Kidney (tissue), 14 donors: ENCODE data around the gene SYT3. TPM values are rescaled to one million over a fixed set of nuclear protein-coding genes. Genes with fewer than 3 reads are reported as not detected.

Experiments used
- DNase-seq, 5 donors: peaks; one replicate each; pipeline ENCODE4 v3.0.0-alpha.2; 2013 to 2020
- FAIRE-seq: peaks from 2 replicates; lab custom pipeline; 2012; peaks lifted over from hg19 to GRCh38; lab: Jason Lieb, UNC
- H3K27ac ChIP-seq, 2 donors: one replicate each; pipeline ENCODE4 v1.7.0; 2013; ENCODE audit warnings: low read depth in 2 of 2, low read length in 2 of 2, inconsistent platforms in 1 of 2
- H3K27me3 ChIP-seq: one replicate; pipeline ENCODE4 v1.7.1; 2013; ENCODE audit warnings: low read length, inconsistent platforms; ENCODE audit not compliant: control insufficient read depth, insufficient read depth
- H3K36me3 ChIP-seq, 3 donors: one replicate each; pipeline versions ENCODE4 v1.7.0 to v1.7.1; 2013; ENCODE audit warnings: low read length in 3 of 3, control low read depth in 1 of 3, inconsistent platforms in 1 of 3; ENCODE audit not compliant: insufficient read depth in 3 of 3, control insufficient read depth in 2 of 3
- H3K4me1 ChIP-seq, 3 donors: one replicate each; pipeline versions ENCODE4 v1.7.0 to v1.7.1; 2013; ENCODE audit warnings: low read length in 3 of 3, inconsistent platforms in 1 of 3, low read depth in 1 of 3; ENCODE audit not compliant: control insufficient read depth in 2 of 3, insufficient read depth in 2 of 3
- H3K4me3 ChIP-seq, 3 donors: one replicate each; pipeline versions ENCODE4 v1.7.0 to v1.8.1; 2013; ENCODE audit warnings: low read length in 3 of 3, control low read depth in 1 of 3, inconsistent platforms in 1 of 3
- H3K9ac ChIP-seq, 3 donors: one replicate each; pipeline versions ENCODE4 v1.7.0 to v1.7.1; 2013; ENCODE audit warnings: low read length in 3 of 3, control low read depth in 1 of 3, inconsistent platforms in 1 of 3
- H3K9me3 ChIP-seq, 3 donors: one replicate each; pipeline versions ENCODE4 v1.7.0 to v1.7.1; 2013; ENCODE audit warnings: low read length in 3 of 3, control low read depth in 1 of 3, inconsistent platforms in 1 of 3; ENCODE audit not compliant: control insufficient read depth in 2 of 3, insufficient read depth in 1 of 3
- intact Hi-C: fragments of 100-400 bp; cut with DNase I; formaldehyde crosslinking; loops from one replicate; pipeline ENCODE4 v1.11.1; 2022
- polyA plus RNA-seq: library from polyadenylated mRNA; stranded (reverse); fragments of 350-450 nt; fragmentation: Illumina TruSeq; extraction: RNeasy Lipid Tissue Mini Kit (QIAGEN cat#74804); gene quantifications from one replicate; pipeline ENCODE4 v1.2.3, GENCODE V29; 2014; ENCODE audit warnings: low read depth, low replicate concordance; ENCODE audit not compliant: insufficient read depth
- total RNA-seq: library from RNA; stranded (reverse); fragmentation: NEBNext Ultra II Directional; extraction: Animal tissue kit (Norgen Biotek cat#: 25700); gene quantifications from one replicate; pipeline ENCODE4 v1.2.1, GENCODE V29; 2021
- TF ChIP-seq, protein P1 (sequence below): IDR thresholded peaks from 3 replicates; pipeline ENCODE4 v1.5.1; 2012; ENCODE audit warnings: mild to moderate bottlenecking, moderate library complexity, borderline replicate concordance; ENCODE audit not compliant: insufficient read depth; ENCODE audit errors: extremely low read depth
- donor health status: control.
- donor health status: control.
- donor health status: control.
- donor health status: control.
- donor health status: control.
- donor health status: DM: yes; HTN: yes; CAD: no.
- donor health status: Normal renal cell carcinoma (clear cell type).

The SYT3 gene
- total and polyA plus RNA-seq, 2 donors from 2014 or later: 0.54 to 0.63 TPM

DNA sequence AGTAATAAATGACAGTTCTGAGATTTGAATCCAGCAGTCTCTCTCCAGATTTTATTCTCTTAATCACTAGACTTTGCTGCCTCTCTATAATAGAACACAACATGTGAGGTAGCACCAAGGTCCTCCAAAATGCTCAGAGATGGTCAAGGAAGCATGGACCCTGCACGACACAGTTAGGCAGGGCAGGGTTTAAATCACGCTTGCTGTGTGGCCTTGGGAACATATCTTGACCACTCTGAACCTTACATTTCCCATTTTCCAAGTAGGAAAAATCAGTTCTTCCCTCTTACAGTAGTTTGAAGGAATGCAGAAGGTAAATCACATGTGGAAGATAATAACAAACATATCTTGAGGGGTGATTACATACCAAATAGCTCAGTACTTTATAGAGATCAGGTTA is 6.3 kb downstream of the SYT3 start:
- DNase-seq (no peak), FAIRE-seq (no peak)
- H3K4me3 ChIP-seq: no peak overlapping the region
- intact Hi-C loops: no loop called here
- H3K36me3 ChIP-seq: no peaks in the 10 kb centered on the region
- no peaks in the 10 kb centered on the region for H3K4me1 ChIP-seq
- H3K27ac ChIP-seq: no peak overlapping the region
- TF ChIP-seq, protein P1, sequence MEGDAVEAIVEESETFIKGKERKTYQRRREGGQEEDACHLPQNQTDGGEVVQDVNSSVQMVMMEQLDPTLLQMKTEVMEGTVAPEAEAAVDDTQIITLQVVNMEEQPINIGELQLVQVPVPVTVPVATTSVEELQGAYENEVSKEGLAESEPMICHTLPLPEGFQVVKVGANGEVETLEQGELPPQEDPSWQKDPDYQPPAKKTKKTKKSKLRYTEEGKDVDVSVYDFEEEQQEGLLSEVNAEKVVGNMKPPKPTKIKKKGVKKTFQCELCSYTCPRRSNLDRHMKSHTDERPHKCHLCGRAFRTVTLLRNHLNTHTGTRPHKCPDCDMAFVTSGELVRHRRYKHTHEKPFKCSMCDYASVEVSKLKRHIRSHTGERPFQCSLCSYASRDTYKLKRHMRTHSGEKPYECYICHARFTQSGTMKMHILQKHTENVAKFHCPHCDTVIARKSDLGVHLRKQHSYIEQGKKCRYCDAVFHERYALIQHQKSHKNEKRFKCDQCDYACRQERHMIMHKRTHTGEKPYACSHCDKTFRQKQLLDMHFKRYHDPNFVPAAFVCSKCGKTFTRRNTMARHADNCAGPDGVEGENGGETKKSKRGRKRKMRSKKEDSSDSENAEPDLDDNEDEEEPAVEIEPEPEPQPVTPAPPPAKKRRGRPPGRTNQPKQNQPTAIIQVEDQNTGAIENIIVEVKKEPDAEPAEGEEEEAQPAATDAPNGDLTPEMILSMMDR: no peak
- peaks cover 3% of the 10 kb centered on the region for H3K27me3 ChIP-seq
- peaks cover 0 to 19% (median 6%) of the 10 kb centered on the region in 3 donors for H3K9me3 ChIP-seq
- no peak overlapping the region for H3K9ac ChIP-seq

DNA sequence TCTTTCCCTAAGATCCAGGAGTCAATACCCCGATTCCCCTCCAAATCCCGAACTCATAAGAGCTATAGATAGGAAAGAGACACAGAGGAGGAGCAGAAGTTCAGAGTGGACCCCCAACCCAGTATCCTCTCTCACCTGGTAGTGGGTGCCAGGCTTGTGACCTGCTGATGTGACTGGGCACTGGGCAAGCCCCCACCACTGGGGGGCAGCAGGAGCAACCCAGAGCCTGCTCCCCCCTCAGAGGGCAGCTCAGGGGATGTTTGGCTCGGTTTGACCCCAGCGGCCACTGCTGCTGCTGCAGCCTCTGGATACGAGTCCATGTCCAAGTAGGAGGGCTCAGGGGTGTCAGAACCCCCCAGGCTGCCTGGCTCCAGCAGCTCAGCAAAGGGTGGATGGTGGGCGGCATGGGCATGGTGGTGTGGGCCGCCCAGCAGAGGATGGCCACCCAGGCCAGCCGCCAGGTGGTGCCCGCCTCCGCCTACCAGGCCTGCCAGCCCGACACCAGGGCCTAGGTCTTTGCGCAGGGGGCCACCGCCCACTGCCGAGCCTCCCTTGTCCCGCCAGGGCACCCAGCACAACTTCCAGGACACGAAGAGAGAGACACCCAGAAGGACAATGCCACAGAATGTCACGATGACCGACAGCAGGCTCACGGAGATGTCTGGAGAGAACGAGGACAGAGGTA is 7.4 kb downstream of the SYT3 start:
- DNase-seq (no peak), FAIRE-seq (no peak)
- no peak overlapping the region for H3K9ac ChIP-seq
- H3K36me3 ChIP-seq: no peaks in the 10 kb centered on the region
- TF ChIP-seq, protein P1: no peak
- peaks cover under 1% of the 10 kb centered on the region for H3K27me3 ChIP-seq
- intact Hi-C loops: no loop called here
- H3K4me3 ChIP-seq: no peak overlapping the region
- peaks cover 0 to 19% (median 6%) of the 10 kb centered on the region in 3 donors for H3K9me3 ChIP-seq
- no peaks in the 10 kb centered on the region for H3K4me1 ChIP-seq
- H3K27ac ChIP-seq: no peak overlapping the region

DNA sequence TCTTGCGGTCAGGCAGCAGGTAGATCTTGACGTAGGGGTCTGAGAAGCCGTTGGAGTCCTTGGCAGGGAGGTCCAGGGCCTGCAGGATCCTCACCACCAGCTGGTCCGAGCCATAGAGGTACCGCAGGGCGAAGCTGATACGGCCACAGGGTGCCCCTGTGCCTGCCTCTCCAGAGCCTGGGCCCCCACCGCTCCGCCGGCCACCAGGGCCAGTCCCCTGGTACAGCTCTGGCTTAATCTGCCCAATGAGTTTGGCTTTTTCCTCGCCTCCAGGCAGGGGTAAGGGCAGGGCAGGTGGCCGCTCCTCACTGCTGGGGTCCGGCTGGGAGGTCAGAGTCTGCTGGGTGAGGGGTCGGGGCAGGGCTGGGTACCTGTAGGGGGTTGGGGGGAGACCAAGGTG is 9.9 kb downstream of the SYT3 start:
- Histone ChIP-seq H3K27ac (no peak overlapping the region), H3K27me3 (no peaks in the 10 kb centered on the region), H3K4me3 (no peak overlapping the region), H3K9ac (no peak overlapping the region), H3K9me3 (peaks cover 0 to 12% (median 6%) of the 10 kb centered on the region in 3 donors), H3K4me1 (no peaks in the 10 kb centered on the region), H3K36me3 (no peaks in the 10 kb centered on the region)
- intact Hi-C loops: no loop called here
- FAIRE-seq (no peak), DNase-seq (no peak)
- TF ChIP-seq, protein P1: no peak

DNA sequence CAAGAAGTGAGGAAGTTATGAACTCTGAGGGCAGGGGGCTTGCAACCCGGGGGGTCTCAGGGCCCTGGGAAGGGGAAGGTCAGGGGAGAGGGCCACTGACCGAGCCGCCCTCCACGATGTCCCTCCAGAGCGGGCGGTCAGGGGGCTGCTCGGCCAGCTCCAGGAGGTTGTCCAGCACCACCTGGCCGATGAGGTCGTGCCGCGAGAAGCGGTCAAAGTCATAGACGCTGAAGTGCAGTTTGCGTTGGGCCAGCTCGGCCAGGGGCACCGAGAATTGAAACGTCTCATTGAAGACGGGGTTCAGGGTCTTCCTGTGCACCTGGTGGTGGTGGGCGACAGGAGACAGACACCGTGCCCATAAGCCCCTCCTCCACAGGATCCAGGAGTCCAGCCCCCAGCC is 10.5 kb downstream of the SYT3 start:
- FAIRE-seq: no peak

More for the DNA sequence above, 10.5 kb downstream of the SYT3 start:
- Histone ChIP-seq H3K4me3 (no peak overlapping the region), H3K36me3 (no peaks in the 10 kb centered on the region), H3K27me3 (no peaks in the 10 kb centered on the region), H3K9me3 (peaks cover 0 to 7% (median 5%) of the 10 kb centered on the region in 3 donors), H3K27ac (no peak overlapping the region), H3K9ac (no peak overlapping the region), H3K4me1 (no peaks in the 10 kb centered on the region)
- intact Hi-C loops: no loop called here
- TF ChIP-seq, protein P1: no peak
- DNase-seq: no peak
